ENCODE measurements around the gene CACNA1D.

The CACNA1D gene

GRCh38 chr3:53813229-53813628 lies 318.8 kb downstream of the CACNA1D start:
- no peak for DNase-seq

- DNase-seq, result no peak
Measured at GRCh38 chr3:53813876-53814275, 319.5 kb downstream of the CACNA1D start.

GRCh38 chr3:53815067-53815466 lies 320.7 kb downstream of the CACNA1D start:
- no peak for DNase-seq

GRCh38 chr3:53815651-53816050 lies 321.2 kb downstream of the CACNA1D start:
- DNase-seq, result no peak

GRCh38 chr3:53816425-53816824 lies 322.0 kb downstream of the CACNA1D start:
- DNase-seq, result no peak

GRCh38 chr3:53817211-53817610 lies 322.8 kb downstream of the CACNA1D start:
- no peak for DNase-seq

GRCh38 chr3:53817809-53818208 lies 323.4 kb downstream of the CACNA1D start:
- DNase-seq, result no peak

GRCh38 chr3:53818221-53819162 lies 324.1 kb downstream of the CACNA1D start:
- DNase-seq, result no peak

- no peak for DNase-seq
Measured at GRCh38 chr3:53819163-53819868, 324.9 kb downstream of the CACNA1D start.

- no peak for DNase-seq
Measured at GRCh38 chr3:53820084-53820483, 325.7 kb downstream of the CACNA1D start.

- DNase-seq, result peak; percentile 71
Measured at GRCh38 chr3:53820756-53821580, 326.6 kb downstream of the CACNA1D start.

- no peak for DNase-seq
Measured at GRCh38 chr3:53821631-53822121, 327.3 kb downstream of the CACNA1D start.

GRCh38 chr3:53822331-53822741 lies 327.9 kb downstream of the CACNA1D start:
- DNase-seq, result no peak

- DNase-seq, result no peak
Measured at GRCh38 chr3:53823026-53823955, 328.9 kb downstream of the CACNA1D start.

GRCh38 chr3:53823956-53824657 lies 329.7 kb downstream of the CACNA1D start:
- no peak for DNase-seq

GRCh38 chr3:53824795-53825194 lies 330.4 kb downstream of the CACNA1D start:
- DNase-seq, result no peak

GRCh38 chr3:53826048-53826447 lies 331.6 kb downstream of the CACNA1D start:
- no peak for DNase-seq

- no peak for DNase-seq
Measured at GRCh38 chr3:53828581-53828980, 334.2 kb downstream of the CACNA1D start.

GRCh38 chr3:53829605-53830004 lies 335.2 kb downstream of the CACNA1D start:
- no peak for DNase-seq

- DNase-seq, result no peak
Measured at GRCh38 chr3:53830944-53831343, 336.5 kb downstream of the CACNA1D start.

GRCh38 chr3:53833053-53833645 lies 338.7 kb downstream of the CACNA1D start:
- DNase-seq, result no peak
